A673 (cell line): Measurements from ENCODE around the gene GRWD1. TPM values are rescaled to one million over a fixed set of nuclear protein-coding genes. Genes with fewer than 3 reads are reported as not detected.
A peak's percentile ranks its signal among the peaks of the same experiment; 100 is the strongest.

Experiments used
- BruUV-seq: library from RNA; stranded (reverse); fragments of 400-500 nt; replicated peaks from 2 replicates; lab custom pipeline; 2021; lab: Mats Ljungman, UMichigan
- CTCF ChIA-PET: fragments of 300-600 bp; sonication (Branson Sonifier 250); formaldehyde crosslinking; loops from one replicate; lab custom pipeline; 2022; ENCODE audit warnings: antibody characterized with exemption; lab: Charles Lee
- POLR2A ChIA-PET: fragments of 300-600 bp; sonication (Branson Sonifier 250); formaldehyde crosslinking; loops from one replicate; lab custom pipeline; 2022; ENCODE audit warnings: antibody characterized with exemption; ENCODE audit not compliant: low non-redundant PET; lab: Charles Lee
- DNase-seq: peaks from one replicate; pipeline ENCODE4 v3.0.0-alpha.2; 2015; ENCODE audit warnings: low spot score
- H3K27ac ChIP-seq: fragments of 200-600 bp; sonication (generic); 2 replicates; pipeline ENCODE4 v1.5.1; 2016; ENCODE audit warnings: mixed run types, low read depth, mild to moderate bottlenecking, mixed read lengths, antibody characterized with exemption, low read length; ENCODE audit not compliant: poor library complexity, severe bottlenecking
- H3K27me3 ChIP-seq: fragments of 200-600 bp; sonication (generic); replicated peaks from 2 replicates; pipeline ENCODE4 v1.6.1; 2017; ENCODE audit warnings: mixed run types, low read depth, mild to moderate bottlenecking, mixed read lengths, antibody characterized with exemption, low read length; ENCODE audit not compliant: insufficient read depth, poor library complexity
- H3K36me3 ChIP-seq: fragments of 200-600 bp; sonication (generic); 2 replicates; pipeline ENCODE4 v1.6.1; 2016; ENCODE audit warnings: mixed run types, mild to moderate bottlenecking, mixed read lengths, antibody characterized with exemption, low read length; ENCODE audit not compliant: insufficient read depth, poor library complexity, severe bottlenecking
- H3K4me1 ChIP-seq: fragments of 200-600 bp; sonication (generic); 2 replicates; pipeline ENCODE4 v1.6.1; 2017; ENCODE audit warnings: mixed run types, mild to moderate bottlenecking, mixed read lengths, antibody characterized with exemption, low read length; ENCODE audit not compliant: insufficient read depth, poor library complexity, severe bottlenecking
- H3K4me3 ChIP-seq: fragments of 200-600 bp; sonication (generic); 2 replicates; pipeline ENCODE4 v1.5.1; 2016; ENCODE audit warnings: low read depth, mixed run types, mild to moderate bottlenecking, mixed read lengths, low read length; ENCODE audit not compliant: poor library complexity, severe bottlenecking
- H3K9me3 ChIP-seq: fragments of 200-600 bp; sonication (generic); 2 replicates; pipeline ENCODE4 v1.6.1; 2016; ENCODE audit warnings: mixed run types, low read depth, mild to moderate bottlenecking, mixed read lengths, antibody characterized with exemption, low read length; ENCODE audit not compliant: poor library complexity, severe bottlenecking
- CTCF ChIP-seq: fragments of 300-800, 200-600 bp; sonication (generic); conservative IDR thresholded peaks from 2 replicates; pipeline ENCODE4 v1.5.1; 2017; ENCODE audit warnings: low read depth, mild to moderate bottlenecking, antibody characterized with exemption, low read length, moderate library complexity, mixed read lengths
- EZH2 ChIP-seq: fragments of 200-600 bp; sonication (generic); IDR thresholded peaks from 2 replicates; pipeline ENCODE4 v1.6.1; 2017; ENCODE audit warnings: borderline replicate concordance, low read depth, mild to moderate bottlenecking, mixed read lengths, antibody characterized with exemption, low read length; ENCODE audit not compliant: poor library complexity, severe bottlenecking
- intact Hi-C: fragments of 100-400 bp; cut with micrococcal nuclease; formaldehyde crosslinking; loops from one replicate; pipeline ENCODE4 v1.10.0; 2022; ENCODE audit not compliant: unreplicated experiment
- total RNA-seq: library from RNA; stranded (reverse); gene quantifications from 2 replicates; pipeline ENCODE4 v1.2.3, GENCODE V29; 2021

Gene GRWD1
- total RNA-seq, 1 experiment from 2014 or later, result 109 TPM

GRCh38 chr19:48469289-48469881, 23.6 kb downstream of the GRWD1 start, which contains the start of gene CYTH2:
CYTH2 (plus strand) TSS chr19:48469369; CDS start chr19:48469508, 139 bp downstream.
- intact Hi-C loops, result no loop called here
- BruUV-seq, result no TSS peak
- CTCF ChIA-PET, result no interaction called here

GRCh38 chr19:48469934-48470680, 24.3 kb downstream of the GRWD1 start:
- Histone ChIP-seq H3K4me3 (peak overlapping the region; percentile 87), H3K4me1 (peaks cover 21% of the 10 kb centered on the region), H3K27ac (peak overlapping the region; percentile 99), H3K27me3 (no peaks in the 10 kb centered on the region), H3K36me3 (peaks cover 52% of the 10 kb centered on the region), H3K9me3 (no peaks in the 10 kb centered on the region)
- CTCF ChIA-PET, result no interaction called here
- no peak for DNase-seq
- BruUV-seq, result no TSS peak
- TF ChIP-seq EZH2, result no peak
- TF ChIP-seq CTCF, result no peak
- intact Hi-C loops, result no loop called here
- POLR2A ChIA-PET, result no interaction called here

More at GRCh38 chr19:48469289-48469881, 23.6 kb downstream of the GRWD1 start, which contains the start of gene CYTH2:
- H3K4me3 ChIP-seq, result peak within 1 kb of the TSS; percentile 87
- H3K27me3 ChIP-seq, result no peaks in the 10 kb centered on the region
- H3K36me3 ChIP-seq, result peaks cover 47% of the 10 kb centered on the region
- peak within 1 kb of the TSS; percentile 99 for H3K27ac ChIP-seq
- DNase-seq, result peak; percentile 92
- H3K4me1 ChIP-seq, result peaks cover 21% of the 10 kb centered on the region
- POLR2A ChIA-PET, result no interaction called here
- TF ChIP-seq EZH2, result no peak
- no peak for TF ChIP-seq CTCF
- H3K9me3 ChIP-seq, result no peaks in the 10 kb centered on the region

- H3K27ac ChIP-seq, result no peak overlapping the region
- TF ChIP-seq CTCF (no peak), EZH2 (no peak)
- ChIA-PET CTCF (no interaction called here), POLR2A (no interaction called here)
- no peaks in the 10 kb centered on the region for H3K27me3 ChIP-seq
- no peaks in the 10 kb centered on the region for H3K9me3 ChIP-seq
- DNase-seq, result no peak
- H3K36me3 ChIP-seq, result peaks cover 60% of the 10 kb centered on the region
- peaks cover 21% of the 10 kb centered on the region for H3K4me1 ChIP-seq
- BruUV-seq, result no TSS peak
- no peak overlapping the region for H3K4me3 ChIP-seq
- intact Hi-C loops, result no loop called here
Measured at GRCh38 chr19:48470856-48471255, 25.1 kb downstream of the GRWD1 start.
